GM19467 (cell line): ENCODE data around the gene ELK1.

Source experiments
- ATAC-seq: cut with Tn5 transposase; IDR thresholded peaks from one replicate; pipeline ENCODE4 v1.9.1; 2021; ENCODE audit warnings: mild to moderate bottlenecking, moderate library complexity; ENCODE audit not compliant: unreplicated experiment

Gene ELK1

GRCh38 chrX:47646636-47647035 lies 3.7 kb downstream of the ELK1 start:
- ATAC-seq = no peak

GRCh38 chrX:47645530-47645929 lies 4.8 kb downstream of the ELK1 start:
- ATAC-seq = no peak

DNA sequence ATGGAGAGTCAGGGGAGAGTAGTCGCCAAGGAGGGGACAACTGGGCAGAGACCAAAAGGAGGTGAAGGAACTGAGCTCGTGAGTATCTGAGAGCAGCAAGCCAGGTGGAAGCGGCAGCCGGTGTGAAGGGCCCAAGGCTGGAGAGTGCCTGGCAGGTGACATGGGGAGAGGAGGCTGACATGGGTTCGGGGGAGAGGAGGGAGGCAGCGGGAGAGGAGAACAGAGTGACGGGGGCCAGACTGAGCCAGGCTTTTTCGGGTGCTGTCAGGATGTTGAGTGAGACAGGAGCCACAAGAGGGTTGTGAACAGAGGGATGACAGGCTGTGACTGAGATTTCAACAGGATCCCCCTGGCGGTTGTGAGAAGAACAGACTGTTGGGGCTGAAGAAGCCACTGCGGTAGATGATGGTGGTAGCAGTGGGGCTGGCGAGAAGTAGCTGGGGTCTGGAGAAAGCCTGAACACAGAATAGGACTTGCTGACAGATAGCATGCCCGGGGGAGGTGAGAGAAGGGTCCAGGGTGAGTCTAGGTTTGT lies 5.7 kb downstream of the ELK1 start:
- no peak for ATAC-seq

DNA sequence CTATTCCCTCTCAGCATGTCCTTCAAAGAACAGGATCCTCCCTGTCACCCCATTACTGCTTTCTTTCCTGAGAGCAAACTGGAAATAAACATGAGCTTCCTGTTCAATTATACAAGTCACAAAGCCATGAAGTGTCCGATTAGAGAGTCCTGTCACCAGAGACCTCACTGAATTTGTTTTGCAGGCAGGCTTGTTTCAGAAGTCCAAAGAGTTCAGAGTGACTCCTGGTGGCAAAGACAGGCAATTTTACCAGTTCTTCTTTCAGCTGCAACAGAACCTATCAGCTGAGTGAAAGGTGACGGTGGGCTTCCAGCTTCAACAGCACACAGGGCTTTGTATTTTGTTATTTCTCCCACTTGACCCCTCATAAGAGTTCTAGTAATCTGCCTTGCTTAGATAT lies 6.4 kb downstream of the ELK1 start:
- no peak for ATAC-seq

DNA sequence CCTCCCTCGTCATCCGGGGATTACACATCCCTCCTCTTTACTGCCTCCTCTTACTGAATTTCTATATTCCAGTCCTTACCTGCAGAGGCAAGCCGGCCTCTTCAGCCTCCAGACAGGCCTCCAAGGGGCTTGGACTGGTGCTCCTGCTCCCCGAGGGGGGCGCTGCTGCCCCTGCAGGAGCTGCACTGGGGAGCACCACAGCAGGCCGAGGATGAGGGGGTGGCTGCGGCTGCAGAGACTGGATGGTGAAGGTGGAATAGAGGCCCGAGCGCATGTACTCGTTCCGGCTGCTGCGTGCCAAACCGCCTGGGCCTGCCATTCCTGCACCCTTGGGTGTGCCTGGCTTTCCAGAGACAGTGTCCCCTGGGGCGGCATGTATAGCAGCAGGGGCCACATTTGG lies 11.5 kb downstream of the ELK1 start:
- ATAC-seq = no peak

DNA sequence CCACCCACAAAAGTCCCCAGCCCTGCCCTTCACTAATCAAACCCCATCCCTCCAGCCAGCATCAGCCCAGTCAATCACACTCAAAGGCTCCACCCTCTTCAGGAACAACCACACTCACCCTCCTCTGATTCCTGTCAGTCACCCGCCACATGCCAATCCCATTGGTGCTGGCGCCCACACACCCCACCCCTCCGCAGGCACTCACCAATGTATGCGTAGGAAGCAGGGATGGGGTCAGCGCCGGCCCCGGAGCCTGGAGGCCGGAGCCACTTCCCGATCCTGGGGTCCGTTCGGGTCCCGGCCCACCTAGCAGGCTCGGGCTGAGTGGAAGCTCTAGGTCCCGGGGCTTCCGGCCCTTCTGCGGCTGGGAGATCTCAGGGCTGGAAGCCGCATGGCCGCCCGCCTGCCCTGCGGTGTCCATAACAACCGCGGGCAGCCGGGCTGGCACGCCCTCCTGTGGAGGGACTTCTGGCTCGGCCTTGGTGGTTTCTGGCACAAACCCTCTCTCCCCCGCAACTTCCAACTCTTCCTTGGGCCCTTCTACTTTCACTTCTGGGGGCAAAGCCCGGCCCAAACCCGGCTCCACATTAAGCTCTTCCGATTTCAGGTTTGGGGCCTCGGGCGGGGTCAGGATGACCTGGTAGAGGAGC lies 12.7 kb downstream of the ELK1 start:
- ATAC-seq = peak; percentile 59

GRCh38 chrX:47634871-47635575 lies 15.3 kb downstream of the ELK1 start:
- no peak for ATAC-seq

DNA sequence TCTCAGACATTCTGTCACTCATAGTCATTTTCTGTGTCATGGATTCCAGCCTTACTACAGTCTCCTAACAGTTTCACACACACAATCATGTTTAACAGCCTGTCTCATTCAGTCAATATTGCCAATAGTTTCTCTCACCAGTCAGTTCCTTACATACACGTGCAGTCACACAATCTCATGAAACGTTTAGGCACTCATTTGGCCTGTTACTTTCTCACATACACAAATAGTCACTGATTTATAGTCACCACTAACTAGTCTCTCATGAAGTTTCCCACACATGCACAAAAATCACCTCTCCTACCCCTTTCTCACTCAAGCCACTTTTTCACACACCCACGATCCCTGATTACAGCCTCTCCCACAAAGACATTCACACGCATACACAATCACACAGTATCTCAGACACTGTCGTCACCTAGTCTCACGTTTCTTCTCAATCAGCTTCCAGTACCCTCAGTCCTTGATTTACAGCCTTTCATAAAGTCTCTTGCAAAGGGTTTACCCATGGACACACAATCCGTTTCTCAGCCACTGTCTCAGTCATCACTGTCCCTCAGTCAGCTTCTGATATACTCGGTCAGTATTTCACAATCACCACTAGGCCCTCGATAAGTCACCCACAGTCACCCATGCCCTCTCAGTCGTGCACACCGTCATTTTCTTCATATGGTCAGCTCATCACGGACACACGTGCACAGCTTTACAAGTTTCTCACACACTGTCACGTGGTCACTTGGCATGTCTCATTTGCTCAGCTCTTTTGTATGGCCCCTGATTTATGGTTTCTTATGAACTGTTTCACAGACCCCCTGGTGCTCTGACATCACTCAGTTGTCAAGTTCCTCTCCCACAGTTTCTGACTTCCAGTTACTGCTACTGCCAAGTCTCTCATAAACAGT lies 16.4 kb downstream of the ELK1 start:
- no peak for ATAC-seq

- no peak for ATAC-seq
Observed at GRCh38 chrX:47632666-47633065, 17.7 kb downstream of the ELK1 start.

DNA sequence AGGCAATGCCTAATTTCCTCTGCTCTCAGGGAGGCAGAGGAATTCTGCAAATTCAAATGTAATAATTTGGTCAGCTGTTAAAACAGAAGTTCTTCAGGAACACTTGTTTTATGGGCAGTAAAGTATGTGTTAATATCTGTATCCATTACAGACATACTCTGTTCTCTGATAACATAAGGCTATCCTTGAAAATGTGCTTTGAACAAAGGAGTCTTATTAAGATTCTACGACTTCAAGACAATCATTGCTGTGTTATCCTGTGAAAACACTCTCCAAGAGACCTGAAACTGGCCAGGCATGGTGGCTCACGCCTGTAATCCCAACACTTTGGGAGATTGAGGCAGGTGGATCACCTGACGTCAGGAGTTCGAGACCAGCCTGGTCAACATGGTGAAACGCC lies 18.7 kb downstream of the ELK1 start:
- no peak for ATAC-seq

DNA sequence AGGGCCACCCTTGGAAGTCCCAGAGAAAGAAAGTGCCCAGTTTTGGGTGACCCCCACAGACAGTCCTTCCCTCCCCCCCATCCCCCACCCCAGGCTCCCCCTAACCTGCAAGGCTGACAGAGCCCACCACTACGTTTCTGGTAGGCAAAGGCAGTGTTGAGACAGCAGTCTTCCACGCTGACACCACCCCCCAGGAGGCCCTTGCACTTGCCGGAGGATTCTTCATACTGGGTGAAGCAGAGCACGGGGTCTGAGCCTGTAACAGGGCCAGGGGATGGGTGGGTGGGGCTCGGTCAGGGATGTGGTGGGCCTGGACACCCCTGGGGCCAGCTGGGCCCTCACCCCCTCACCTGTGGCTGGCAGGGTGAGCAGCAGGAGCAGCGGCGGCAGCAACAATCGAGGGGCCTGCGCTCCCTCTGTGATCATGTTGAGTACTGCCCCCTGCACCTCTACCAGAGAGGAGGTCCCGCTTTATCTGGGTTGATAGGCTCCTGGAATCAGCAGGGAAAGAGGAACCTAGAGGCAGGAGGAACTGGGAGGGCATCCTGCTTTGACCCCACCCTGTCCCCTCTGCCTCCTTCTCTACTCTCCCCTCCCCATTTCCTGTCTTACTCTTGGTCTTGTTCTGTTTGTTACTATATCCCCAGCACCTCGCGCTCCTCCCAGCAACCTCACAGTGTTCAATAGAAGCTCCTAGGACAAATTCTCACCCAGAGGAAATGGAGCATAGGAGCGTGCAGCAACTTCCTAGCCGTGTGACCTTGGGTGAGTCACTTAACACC lies 20.8 kb downstream of the ELK1 start, which contains the start of gene CFP:
TSS of gene CFP (minus strand) at position 512 of the 782 bp plus-strand sequence. CDS start at position 426, 86 bp downstream.
- ATAC-seq = no peak

DNA sequence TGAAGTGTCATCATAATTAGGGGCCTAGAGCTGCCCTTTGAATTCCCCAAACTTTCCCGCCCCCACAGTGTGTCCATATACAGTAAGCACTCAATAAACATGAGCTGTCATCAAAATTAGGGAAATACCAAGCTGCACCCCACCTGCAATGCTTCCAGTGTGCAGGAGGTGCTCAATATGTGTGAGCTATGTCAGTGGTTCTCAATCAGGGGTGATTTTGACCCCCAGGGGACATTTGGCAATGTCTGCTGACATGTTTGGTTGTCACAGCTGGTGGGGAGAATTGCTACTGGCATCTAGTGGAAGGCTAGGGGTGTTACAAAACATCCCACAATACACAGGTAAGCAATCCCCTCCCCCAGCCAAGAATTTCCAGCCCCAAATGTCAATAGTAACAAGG lies 21.4 kb downstream of the ELK1 start:
- no peak for ATAC-seq

- no peak for ATAC-seq
Observed at GRCh38 chrX:47625365-47625764, 25.0 kb downstream of the ELK1 start.

DNA sequence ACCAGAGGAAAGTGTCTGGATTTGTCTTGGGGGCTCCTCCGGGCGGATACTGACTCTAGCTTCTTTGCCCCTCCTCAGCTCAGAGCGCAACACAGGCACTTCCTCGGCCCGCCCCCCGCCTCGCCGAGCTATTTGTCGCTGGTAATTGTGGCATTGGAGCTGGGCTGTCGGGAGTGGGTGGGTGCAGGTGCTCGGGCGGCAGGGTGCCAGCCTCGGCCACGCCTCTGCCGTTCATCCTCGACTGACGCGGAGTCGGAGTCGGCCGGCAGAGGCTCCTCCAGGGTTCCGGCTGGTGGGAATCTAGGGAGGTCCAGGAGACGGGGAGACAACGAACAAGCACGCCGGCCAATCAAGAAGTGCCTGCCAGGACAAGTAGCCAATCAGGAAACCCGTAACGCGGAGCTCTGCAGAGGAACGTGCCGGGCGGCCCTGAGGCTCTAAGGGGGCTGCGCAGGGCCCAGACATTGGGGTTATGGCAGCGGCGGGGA lies 26.8 kb downstream of the ELK1 start:
- no peak for ATAC-seq

- no peak for ATAC-seq
Observed at GRCh38 chrX:47621851-47622250, 28.5 kb downstream of the ELK1 start.

DNA sequence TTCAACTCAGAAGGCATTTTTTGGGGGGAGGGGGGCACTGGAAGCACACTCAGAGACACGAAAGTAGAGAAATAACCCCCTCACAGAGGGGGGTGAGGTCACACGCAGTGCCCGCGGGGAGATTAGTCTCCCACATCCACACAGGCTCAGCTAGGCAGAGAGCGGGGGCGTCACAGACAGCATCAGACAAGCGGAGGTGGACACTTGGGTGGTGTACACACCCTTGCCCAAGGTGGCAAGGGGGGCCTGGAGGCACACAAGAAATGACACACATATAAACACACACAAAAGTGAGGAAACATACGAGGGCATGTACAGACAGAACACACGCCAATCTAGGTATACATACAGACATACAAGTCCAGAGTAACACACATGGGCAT lies 30.1 kb downstream of the ELK1 start:
- ATAC-seq = no peak

DNA sequence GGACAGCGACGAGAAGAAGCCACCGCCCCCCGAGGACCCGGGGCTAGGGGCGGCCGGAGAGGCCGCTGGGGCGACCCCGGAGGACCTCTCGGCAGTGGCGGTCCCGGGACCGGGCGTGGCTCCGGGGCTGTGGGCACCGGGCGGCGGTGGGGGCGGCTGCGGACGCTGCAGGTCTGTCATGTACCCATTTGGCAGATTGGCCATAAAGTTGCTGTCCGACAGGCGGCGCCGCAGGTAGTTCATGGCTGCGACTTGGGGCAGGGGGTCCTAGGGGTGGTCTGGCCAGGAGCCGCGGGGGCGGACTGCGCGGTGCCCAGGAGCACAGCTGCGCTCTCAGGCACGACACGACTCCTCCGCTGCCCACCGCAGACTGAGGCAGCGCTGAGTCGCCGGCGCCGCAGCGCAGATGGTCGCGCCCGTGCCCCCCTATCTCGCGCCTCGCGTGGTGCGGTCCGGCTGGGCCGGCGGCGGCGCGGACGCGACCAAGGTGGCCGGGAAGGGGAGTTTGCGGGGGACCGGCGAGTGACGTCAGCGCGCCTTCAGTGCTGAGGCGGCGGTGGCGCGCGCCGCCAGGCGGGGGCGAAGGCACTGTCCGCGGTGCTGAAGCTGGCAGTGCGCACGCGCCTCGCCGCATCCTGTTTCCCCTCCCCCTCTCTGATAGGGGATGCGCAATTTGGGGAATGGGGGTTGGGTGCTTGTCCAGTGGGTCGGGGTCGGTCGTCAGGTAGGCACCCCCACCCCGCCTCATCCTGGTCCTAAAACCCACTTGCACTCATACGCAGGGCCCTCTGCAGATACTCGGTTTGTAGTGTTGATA lies 30.7 kb downstream of the ELK1 start, which contains the start of gene SYN1:
TSS of gene SYN1 (minus strand) at position 372 of the 817 bp plus-strand sequence. CDS start at position 243, 129 bp downstream.
- peak; percentile 56 for ATAC-seq

DNA sequence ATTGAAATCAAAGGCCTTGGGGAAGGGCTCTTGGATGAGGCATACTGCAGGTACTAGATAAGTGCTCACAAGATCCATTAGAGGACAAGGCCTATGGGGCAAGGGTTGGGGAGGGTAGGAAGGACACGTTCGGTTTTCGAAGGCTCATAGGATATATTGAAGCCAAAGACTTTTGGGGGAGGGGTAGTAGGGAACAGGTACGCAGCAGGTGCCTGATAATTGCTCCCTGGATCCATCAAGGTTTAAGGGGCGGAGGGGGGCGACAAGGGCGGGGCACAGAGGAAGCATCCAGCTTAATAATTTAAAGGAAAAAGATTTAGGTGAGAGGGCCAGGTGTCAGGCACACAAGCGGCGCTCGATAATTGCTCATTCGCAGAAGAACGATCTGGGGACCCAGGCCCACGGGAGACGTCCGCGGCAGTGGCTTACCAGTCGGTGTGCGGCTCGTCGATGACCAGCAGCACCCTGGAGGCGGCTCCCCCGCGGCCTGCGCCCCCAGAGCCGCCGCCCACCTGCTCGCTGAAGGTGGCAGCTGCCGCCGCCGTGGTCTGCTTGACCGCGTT lies 31.4 kb downstream of the ELK1 start:
- no peak for ATAC-seq

DNA sequence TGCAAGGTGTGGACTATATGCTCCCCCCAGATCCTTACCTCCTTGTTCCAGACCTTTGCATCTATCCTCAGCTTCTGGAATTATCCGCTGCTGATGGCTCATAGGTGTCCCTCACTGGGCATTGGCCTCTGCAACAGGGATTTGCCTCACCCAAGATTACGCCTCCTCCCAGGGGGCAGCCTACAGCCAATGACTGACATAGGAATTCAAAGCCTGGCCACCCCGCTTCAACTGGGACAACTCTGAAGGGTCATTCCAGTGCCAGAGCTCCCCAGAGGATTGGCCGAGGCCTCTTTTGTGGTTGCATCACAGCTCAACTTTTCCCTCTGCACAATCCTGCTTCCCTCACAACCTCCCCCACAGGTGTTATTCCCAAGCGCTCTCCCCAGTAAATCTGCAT lies 35.7 kb downstream of the ELK1 start:
- no peak for ATAC-seq
